ENCODE measurements around the gene DOC2A.
A peak's percentile ranks its signal among the peaks of the same experiment; 100 is the strongest.
"Not testable (repeated sequence)": the region's sequence is repeated elsewhere in the genome, so short reads cannot be mapped to it uniquely, and the experiment has no call there.

DOC2A gene

GRCh38 chr16:29961127-29961478, 49.7 kb downstream of the DOC2A start:
- DNase-seq = no peak
- in situ Hi-C loops (cut with HindIII; ENCODE audit: low pct_ligation_motif_present, low sequenced_read_pairs) = no loop called here
- H3K36me3 ChIP-seq (replicated peaks) = no peaks in the 10 kb centered on the region
- TF ChIP-seq CTCF (IDR thresholded peaks at IDR 0.05; ENCODE audit: low read depth, low read length, missing control alignments) = no peak
- peak overlapping the region; percentile 75 for H3K4me3 ChIP-seq (ENCODE audit: low read depth, low read length)
- peak overlapping the region; percentile 77 for H3K27ac ChIP-seq
- no peaks in the 10 kb centered on the region for H3K27me3 ChIP-seq (replicated peaks)

GRCh38 chr16:29959821-29960220, 51.0 kb downstream of the DOC2A start:
- H3K4me3 ChIP-seq (ENCODE audit: low read depth, low read length); in situ Hi-C loops (cut with HindIII; ENCODE audit: low pct_ligation_motif_present, low sequenced_read_pairs); DNase-seq; H3K27me3 ChIP-seq (replicated peaks); H3K27ac ChIP-seq; H3K36me3 ChIP-seq (replicated peaks): not testable (repeated sequence)

GRCh38 chr16:29959293-29959692, 51.5 kb downstream of the DOC2A start:
- H3K27me3 ChIP-seq (replicated peaks) = no peaks in the 10 kb centered on the region
- in situ Hi-C loops (cut with HindIII; ENCODE audit: low pct_ligation_motif_present, low sequenced_read_pairs) = no loop called here
- H3K36me3 ChIP-seq (replicated peaks) = no peaks in the 10 kb centered on the region
- DNase-seq = no peak
- TF ChIP-seq CTCF (IDR thresholded peaks at IDR 0.05; ENCODE audit: low read depth, low read length, missing control alignments) = no peak
- H3K27ac ChIP-seq = no peak overlapping the region
- no peak overlapping the region for H3K4me3 ChIP-seq (ENCODE audit: low read depth, low read length)

GRCh38 chr16:29958756-29959155, 52.1 kb downstream of the DOC2A start:
- no peak for DNase-seq
- H3K27me3 ChIP-seq (replicated peaks) = no peaks in the 10 kb centered on the region
- in situ Hi-C loops (cut with HindIII; ENCODE audit: low pct_ligation_motif_present, low sequenced_read_pairs) = no loop called here
- H3K4me3 ChIP-seq (ENCODE audit: low read depth, low read length) = no peak overlapping the region
- no peaks in the 10 kb centered on the region for H3K36me3 ChIP-seq (replicated peaks)
- TF ChIP-seq CTCF (IDR thresholded peaks at IDR 0.05; ENCODE audit: low read depth, low read length, missing control alignments) = no peak
- H3K27ac ChIP-seq = no peak overlapping the region
